Measurements from ENCODE around the gene RDH5.

The RDH5 gene

DNA sequence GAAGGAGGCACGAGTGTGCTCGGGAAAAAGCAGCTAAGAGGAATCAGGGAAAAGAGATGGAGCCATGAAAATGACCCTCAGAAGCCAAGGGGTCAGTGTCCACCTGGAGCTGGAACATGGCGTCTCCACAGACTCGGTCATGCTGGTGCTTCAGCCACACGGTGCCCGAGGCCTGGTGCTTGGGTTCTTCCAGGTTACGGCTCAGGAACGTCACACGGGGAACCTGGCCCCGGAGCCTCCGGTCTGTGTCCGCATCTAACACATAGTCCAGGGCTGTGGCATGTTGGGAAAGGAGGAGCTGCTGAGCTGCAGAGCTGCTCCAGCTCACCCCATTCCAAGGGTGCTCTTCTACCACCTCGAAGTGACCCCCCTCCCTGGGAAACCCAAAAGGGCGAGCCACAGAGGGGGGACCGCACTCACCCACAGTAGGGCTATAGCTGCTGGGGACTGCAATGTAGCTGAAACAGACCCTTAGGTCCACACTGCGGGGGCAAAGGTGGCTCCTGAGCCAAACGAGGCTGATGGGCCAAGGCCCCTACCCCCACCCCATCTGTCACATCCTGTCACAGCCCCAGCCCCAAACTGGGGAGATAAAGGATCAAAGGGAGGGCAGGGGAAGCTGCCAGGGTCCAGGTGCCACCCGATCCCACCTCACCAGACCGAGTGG, 23.3 kb upstream of the RDH5 start:
- no peak for DNase-seq

DNA sequence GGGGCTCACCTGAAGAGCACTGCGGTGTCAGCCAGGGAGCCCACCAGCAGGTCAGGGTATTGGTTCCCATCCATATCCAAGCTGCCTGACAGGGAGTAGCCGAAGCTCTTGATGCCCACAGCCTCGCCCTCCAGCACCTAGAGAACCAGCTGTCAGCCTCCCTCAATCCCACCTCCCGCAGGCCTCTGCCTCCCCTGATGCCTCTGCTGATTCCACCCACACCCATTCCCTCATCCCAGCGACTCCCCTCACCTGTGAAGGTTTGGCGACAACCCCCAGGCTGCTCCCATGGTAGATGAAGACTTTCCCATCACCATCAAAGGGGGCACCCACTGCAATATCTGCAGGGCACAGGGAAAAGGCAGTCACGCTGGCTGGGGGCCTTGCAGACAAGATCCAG, 22.5 kb upstream of the RDH5 start:
- no peak for DNase-seq

DNA sequence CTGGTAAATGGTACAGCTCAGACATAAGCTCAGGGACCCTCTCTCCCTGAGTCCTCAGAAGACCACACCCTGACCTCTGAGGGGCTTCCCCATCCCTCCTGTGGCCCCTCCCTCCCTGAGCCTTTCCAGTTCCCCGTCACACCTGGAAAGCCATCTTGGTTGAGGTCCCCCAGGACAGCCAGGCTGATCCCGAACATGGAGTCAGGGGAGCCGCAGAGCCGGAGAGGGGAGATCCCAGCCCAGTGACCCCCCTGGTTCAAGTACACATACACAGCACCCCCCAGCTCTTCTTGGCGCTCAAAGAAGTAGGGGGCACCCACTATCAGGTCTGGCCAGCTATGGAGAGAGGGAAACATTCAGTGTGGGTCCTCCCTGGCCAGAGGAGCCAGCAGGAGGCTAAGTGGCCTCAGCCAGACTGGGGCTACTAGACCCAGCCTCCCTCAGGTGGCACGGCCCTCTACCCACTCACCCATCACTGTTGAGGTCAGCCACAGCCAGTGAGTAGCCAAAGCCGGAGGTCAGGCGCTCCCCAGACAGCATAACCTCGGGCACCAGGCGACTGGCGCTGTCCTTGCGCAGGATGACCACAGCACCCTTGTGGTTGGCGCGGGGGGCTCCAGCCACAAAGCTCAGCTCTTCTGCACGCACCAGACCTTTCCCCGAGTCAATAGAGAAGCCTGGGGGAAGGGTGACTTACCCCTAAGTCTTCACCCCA, 21.8 kb upstream of the RDH5 start:
- no peak for DNase-seq

DNA sequence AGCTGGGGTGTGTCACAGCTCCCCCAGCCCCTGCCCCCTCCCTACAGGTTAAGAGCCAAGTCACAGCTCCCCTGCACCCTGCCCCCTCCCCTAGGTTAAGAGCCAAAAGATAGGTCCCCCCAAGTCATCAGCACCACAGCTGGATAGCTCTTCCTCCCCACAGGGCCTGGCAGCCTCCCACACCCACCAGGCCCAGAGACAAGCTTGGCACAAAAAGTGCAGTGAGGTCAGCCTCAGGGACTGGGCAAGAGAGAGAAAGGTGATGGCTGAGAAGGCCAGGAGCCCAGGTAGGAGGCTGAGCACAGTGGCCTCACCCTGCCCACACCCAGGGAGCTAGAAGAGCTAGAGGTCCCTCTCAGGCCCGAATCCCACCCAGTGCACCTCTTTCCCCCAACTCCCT, 21.2 kb upstream of the RDH5 start:
- no peak for DNase-seq

DNA sequence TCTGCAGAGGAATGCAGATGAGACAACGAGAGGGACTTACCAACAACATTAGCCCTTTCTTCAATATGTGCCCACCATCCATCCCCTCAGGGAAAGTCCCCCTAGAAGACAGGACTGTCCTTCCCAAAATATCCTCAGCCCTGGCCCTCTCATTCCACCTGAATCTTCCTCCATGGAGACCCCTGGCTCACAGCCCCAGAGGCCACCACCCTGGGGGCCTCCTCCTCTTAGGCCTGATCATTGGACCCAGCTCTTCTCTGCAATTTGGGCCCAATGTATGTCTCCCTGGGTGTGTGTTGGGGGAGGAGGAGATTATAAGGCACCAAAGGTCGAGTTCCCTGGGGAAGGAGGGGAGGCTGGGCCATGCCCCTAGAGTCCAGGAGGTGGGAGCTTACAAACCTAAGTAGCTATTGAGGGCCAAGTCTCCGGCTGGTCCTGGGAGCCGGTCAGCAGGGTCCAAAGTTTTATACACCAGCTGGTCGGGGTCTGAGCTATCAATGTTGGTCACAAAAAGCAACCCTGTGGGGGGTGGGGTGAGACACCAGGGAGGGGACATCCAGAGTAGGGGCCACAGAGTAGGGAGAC, 20.6 kb upstream of the RDH5 start:
- DNase-seq, result no peak

DNA sequence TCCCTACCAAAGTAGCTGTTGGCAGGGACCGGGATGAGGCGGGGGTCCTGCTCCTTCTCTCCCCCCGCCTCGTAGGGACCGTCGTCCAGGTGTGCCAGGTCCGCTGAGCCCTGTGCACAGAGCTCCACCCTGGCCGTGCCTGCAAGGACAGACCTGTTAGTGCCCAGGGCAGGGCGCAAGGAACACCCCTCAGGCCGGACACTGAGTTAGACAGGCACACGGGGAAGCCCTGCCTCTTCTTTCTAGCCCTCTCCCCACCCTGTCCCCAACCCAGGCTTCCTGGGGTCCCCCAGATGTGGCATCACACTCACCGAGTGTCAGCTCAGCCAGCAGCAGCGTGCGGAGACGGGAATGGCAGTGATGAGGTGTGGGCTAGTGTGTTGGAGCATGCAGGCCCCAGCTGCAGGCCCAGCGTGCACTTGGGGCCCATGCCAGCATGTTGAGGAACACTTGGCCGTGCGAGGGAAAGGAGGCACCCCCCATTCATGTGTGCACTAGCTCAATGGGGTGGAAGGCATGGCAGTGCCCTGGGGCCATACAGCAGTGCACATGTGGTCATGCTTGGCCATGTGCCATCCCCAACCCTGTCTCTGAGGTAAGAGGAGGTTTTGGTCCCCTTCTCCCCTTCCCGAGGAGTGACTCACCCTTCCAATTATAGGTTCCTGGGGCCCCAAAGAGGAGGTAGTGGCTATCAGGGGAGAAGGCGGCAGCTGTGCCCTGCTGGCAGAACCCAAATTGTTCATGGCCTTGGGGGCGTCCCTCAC, 19.8 kb upstream of the RDH5 start:
- no peak for DNase-seq

DNA sequence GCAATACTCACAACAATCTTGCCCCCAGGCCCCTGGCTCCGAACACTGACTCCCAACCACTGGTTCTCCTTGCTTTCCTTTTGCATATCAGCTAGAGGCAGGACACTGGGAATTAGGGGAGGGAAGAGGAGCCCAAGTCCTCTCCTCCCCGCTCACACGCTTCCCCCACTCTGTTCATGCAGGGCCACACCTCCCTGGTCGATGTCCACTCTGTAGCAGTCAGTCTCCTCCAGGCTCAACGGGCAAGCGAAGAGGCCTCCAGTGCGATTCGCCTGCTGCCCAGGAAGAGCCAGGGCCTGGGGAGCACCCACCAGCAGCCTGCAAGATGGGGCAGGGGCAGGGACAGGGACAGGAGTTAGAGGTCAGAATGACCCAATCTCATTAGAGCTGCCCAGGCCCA, 17.3 kb upstream of the RDH5 start:
- DNase-seq, result no peak

DNA sequence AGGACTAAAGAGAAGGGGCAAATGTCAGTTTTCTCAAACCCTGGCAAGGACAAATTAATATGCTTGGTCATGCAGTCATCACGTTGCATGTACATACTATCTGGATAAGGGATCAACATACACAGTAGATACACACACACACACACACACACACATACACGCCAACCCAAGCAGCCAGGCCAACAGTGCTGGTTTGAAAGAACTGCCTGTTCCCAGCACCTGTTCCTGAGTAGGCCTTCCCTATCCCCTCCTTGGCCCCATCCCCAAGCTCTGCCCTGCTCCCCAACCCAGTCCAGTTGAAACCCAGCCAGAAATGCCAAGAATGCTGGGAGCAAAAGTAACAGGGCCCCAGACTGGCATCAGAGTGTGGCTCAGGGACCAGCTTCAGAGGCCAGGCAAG, 16.9 kb upstream of the RDH5 start:
- DNase-seq, result no peak

DNA sequence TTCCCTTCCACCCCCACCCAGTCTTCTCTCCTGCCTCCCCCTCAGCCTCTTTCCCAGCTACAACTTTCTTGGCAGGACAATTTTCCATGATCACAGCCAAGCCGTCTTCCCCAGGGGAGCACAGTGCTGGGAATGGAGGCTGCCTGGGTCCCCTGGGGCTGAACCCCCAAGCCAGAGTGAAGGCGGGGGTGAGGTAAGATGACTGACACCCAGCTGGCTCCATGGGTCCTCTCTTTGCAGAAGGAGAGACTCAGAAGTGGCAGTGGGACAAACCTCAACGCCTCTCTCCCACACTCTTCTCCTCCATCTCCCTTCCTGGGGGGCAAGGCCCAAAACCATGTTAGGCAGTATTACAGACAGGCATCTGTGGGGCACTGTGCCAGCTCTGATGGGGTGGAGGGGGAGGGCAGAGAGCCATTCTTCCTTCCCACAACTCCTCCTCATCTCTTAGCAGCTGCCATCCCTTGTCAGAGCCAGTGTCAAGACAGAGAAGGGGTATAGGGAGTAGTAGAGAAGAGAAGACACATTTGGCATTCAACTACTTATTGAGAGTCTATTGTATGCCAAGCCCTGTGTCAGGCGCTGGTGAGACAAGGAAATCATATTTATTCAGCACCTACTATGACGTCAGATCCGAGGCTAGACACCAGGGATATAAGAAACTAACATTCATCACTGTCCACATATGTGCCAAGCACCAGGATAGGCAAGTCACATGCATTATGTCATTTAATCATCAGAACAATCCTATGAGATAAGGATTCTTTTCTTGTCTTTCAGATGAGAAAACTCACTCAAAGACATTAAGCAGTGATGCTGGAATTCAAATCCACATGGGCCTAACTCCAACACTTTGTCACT, 16.1 kb upstream of the RDH5 start:
- DNase-seq, result no peak

DNA sequence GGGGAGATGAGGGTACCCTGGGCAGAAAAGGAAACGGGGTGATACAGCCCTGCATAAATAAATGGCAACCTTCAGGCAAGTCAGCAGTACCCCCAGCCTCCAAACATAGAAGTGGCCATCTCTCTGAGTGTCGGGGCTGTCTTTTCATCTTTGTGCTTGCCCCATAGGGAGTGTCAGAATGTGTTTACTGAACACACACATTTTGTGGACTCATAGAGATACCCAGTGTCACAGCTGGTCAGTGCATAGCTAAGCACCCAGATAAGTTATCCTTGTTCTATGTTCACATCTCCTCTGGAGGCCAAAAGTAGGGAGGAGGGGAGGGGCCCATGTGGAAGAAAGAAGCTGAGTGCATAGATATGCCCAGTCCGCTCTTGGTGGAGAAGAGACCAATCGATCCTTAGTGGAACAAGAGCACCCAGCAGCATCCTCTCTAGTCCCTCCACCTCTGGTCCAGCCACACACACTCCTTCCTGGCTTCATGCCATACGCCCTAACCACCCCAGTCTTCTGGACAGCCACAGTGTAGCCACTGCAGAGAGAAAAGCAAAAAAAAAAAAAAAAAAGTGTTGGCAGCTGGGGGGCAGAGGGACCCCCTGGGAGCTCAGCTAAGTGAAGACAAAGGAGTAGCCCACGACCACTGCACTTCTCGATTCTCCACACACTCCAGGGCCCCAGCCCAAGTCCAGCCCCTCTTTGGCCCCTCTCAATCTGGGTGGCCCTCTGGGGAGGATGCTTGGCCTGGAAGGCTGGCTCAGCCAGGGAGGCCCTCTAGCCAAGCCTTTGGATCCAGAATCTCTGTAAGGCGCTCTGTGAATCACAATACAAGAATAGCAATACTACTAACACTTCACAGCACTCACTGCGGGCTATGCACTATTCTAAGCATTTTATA, 15.1 kb upstream of the RDH5 start:
- no peak for DNase-seq

DNA sequence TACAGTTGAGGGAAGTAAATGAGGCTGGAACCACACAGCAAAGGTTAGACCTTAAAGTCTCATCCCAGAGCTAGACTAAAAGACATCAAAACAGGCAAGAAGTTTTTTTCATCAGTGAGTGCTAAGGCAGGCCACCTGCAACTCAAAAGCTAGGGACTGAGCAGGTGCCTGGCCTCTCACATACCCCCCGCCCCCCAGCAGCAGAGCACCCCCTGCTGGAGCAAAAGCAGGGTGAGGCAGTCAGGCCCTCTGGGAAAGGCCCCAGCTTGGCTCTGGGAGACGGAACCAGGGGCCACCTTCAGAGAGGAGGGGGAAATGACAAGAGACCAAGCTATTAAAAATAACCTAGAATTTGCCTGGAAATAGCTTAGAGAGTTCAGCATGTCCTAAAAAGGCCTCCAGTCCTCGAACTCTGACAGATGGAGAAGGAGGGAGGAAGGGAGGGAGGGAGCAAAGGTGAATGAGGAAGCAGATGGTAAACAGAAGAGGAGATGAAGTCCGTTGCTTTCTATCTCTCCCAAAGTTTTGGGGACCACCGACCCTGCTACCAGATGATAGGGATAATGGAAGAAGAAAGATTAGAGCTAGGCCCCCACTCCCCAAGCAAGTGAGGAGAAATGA, 14.3 kb upstream of the RDH5 start:
- no peak for DNase-seq

DNA sequence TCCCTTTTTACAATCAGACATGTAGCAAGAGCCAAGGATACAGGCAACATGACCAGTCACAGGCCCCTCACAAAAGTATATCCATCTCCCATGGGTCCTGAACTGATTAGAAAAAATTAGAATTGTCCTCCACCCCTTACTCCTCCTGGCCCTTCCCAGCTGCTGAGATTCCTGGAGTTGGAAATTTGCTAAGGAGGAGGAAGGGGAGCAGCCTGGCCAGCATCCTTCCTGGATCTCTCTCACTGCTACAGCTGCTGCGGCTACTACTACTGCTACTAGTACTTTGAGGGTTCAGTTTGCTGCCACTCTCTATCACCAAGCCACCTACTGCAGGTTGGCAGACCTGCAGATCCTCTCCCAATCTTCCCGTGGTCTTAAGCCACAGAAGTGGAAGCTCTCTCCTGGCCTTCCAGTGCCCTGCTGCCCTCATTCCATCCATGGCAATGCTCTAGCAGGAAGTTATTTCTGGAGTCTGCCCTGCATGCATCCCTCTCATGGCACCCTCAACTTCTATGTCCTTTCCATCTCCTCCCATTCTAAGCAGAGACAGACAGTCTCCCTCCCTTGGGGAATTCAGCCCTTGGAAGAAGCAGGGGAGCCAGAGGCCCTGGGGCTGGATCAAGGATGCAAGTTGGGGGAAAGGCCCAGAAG, 13.5 kb upstream of the RDH5 start:
- no peak for DNase-seq

DNA sequence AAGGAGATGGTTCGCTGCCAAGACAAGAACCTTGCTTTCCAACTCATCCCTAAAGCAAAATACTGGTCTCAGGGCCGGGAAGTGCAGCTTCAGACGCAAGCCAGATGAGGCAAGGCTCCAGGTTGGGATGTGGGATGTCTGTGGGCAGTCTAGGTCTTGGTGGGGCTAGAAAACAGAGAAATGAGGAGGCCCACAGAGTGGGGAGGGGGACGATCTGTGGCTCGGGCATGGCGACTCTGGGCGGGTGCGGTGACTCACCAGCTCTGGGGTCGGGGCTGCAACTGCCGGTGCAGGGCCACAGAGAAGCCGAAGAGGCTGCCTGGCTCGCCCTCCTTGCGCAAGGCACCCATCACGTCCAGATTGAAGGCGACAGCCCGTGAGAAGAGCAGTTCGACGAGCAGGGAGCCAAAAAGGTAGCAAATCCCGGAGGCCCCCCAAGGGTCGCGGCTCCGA, 12.9 kb upstream of the RDH5 start:
- DNase-seq, result no peak

DNA sequence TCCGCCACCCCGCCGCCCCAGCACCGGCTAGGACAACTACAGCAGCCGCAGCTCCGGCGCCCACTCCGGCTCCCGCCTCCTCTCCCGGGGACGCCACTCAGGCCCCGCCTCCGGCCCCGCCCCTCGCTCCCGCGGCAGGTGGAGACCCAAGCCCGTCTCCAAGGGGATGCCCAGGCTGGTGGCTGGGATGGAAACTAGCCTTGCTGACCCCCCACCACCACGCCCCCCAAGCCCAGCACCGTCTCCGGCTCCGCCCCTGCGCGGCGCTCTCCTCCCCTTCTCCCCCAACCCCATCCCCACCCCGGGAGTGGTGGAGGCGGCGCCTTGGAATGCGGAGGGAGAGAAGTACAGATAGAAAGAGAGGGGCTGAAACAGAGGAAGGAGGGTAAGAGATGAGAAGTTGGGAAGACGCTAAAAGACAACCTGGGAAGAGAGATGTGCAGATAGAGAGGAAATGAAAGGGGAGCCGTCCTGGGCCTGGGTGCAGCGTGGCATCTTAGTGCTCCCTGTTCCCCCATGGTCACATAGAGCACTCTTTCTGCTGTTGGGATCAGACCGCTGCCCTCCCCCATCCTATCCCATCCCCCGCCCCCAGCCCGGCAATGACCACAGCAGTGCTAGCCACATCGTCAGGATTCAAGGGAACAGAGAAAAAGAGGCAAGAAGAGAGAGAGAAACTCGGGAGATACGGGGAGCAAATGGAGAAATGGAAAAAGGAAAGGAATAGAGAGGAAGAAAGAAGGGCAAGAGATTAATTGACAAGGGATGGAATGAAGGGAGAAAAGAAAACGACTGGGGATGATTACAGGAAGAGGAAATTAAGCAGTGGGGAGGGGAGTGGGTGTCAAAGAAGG, 12.1 kb upstream of the RDH5 start, which contains the start of gene ITGA7:
Gene ITGA7 (minus strand): TSS at position 64 of the 854 bp plus-strand sequence. CDS start 222 bp downstream, outside the sequence.
- DNase-seq, result no peak

DNA sequence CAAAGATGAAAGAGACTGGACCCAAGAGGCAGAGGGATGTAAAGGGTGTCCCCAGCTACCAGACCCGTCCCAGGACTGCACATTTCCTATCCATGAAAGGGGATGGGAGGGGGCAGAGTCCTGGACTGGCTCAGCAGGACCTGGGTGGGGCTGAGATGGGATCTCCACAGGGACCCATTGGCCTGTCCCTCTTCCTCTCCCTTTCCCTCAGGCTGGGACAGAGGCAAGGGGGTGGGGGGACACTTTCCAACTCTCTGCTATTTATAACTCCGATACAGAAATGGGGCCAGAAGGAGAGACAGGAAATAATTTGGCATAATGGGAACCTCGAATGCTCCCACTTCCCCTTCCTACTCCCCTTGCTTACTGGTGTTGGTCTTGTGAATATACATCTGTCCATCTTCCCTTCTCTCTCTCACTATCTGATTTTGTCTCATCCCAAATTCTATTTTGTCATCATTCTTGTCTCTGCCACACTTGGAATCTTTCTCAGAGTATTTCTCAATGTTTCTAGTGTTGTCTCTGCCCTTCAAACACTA, 11.4 kb upstream of the RDH5 start:
- DNase-seq, result peak in 1 of 2 donors; percentile 42

DNA sequence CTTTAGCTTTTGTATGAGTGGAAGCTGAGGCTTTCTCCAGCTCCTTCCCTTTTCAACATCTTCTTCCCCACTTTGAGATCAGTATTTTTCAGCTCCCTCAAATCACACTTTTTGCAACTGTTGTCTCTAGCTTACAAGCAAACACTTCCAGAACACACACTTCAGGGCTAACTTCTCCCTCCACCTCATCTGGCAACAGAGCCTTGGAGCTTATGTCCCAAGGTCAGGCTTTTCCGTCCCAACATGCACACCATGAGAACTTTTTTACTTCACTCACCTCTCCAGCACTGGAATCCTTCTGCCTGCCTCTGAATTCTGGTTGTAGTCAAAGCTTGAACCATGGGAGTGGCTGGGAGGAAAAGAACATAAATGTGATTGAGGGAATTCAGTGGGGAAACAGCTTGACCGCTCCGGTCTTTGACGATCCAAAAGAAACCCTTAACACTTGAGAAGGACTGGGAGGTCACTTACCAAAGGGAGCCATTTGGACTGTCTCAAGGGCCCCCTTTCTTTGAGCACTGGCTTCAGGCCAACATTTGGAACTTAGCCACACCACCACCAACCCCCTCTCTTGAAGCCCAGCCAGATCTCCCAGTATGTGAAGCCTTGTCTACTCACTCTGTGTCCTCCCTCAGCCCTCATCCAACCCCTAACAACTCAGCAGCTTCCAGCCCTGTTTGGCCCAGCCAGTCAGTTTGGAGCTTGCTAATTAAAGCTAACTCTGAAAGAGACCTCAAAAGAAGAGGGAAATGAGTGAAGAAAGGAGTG, 8.2 kb upstream of the RDH5 start:
- no peak for DNase-seq

DNA sequence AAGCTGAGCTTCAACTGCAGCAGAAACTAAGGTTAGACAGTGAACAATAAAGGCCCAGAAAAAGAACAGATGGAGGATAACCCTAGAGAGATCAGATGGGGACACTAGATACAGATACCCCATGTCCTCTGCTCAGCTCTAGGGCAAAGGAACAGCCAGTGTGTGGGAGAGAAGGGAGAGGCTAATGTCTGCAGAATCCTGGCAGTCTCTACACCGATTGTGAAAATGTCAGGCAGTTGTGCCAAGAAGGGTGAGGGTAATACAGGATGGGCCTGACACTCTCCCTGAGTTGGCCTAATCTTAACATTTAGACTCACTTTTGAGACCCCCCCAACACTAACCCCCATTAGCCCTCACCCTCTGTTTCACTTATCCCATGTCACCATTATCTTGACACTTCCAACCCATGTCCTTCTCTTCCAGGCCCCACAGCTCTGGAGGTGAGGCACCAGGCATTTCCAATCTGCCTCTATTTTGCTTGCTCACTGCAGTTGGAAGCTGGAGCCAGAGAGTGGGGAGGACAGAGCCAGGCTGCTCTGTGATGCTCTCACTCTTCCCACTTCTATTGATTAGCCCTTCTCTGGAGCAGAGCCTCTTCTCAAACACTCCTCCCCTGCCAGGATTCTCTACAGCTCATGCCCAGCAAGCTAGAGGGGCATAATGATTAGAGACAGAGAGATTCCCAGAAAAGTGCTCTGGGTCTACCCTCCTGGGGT, 7.3 kb upstream of the RDH5 start:
- no peak for DNase-seq

DNA sequence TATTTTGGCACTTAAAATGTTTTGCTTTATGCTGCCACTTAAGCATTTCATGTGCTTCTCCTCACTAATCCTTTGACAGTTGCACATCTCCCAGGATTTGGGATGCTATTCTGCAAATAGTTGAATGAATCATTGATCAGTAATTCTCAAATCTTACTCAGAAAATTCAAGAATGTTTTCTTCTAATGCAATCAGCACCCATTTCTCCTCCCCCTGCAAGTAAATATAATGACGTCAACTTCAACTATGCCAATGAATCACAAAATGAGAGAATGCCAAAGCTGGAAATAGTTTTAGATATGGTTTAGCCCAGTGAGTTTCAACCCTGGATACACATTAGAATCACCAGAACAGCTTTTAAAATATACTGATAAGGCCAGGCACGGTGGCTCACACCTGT, 6.5 kb upstream of the RDH5 start:
- no peak for DNase-seq

All from inflammatory macrophage treated with lipopolysaccharide for 1 hour (primary cell).